ENCODE measurements around the gene LPAR2.

DNA sequence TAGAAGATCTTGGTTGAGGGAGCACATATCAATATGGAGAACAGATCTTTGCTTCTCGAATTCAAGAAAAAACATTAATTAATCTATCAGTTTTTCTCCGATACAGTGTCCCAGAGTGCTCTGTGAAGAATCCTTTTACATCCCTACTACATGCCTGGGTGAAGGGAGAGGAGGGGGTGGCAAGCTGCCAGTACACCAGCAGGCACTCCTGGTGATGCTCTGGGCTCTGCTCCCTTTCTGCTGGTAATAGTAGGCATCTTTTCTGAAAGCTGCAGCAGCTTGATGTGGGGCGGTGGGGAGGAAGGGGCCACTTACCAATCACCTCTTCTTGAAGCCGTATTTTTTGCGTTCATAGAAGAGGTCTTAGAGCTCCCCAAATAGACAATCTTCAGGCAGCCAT is 40.2 kb downstream of the LPAR2 start:
- no peak for TF ChIP-seq EZH2 (IDR thresholded peaks at IDR 0.05; ENCODE audit: low read length, unreplicated experiment)
- TF ChIP-seq EZH2phosphoT487 (IDR thresholded peaks at IDR 0.05; ENCODE audit: borderline replicate concordance, low read length) = no peak
- TF ChIP-seq, protein P1, sequence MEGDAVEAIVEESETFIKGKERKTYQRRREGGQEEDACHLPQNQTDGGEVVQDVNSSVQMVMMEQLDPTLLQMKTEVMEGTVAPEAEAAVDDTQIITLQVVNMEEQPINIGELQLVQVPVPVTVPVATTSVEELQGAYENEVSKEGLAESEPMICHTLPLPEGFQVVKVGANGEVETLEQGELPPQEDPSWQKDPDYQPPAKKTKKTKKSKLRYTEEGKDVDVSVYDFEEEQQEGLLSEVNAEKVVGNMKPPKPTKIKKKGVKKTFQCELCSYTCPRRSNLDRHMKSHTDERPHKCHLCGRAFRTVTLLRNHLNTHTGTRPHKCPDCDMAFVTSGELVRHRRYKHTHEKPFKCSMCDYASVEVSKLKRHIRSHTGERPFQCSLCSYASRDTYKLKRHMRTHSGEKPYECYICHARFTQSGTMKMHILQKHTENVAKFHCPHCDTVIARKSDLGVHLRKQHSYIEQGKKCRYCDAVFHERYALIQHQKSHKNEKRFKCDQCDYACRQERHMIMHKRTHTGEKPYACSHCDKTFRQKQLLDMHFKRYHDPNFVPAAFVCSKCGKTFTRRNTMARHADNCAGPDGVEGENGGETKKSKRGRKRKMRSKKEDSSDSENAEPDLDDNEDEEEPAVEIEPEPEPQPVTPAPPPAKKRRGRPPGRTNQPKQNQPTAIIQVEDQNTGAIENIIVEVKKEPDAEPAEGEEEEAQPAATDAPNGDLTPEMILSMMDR (conservative IDR thresholded peaks at IDR 0.05; ENCODE audit: low read depth, low read length) = no peak

Measured in PC-3 (cell line).